Epithelial cell of proximal tubule (primary cell): Measurements from ENCODE around the gene FETUB. TPM values are rescaled to one million over a fixed set of nuclear protein-coding genes. Genes with fewer than 3 reads are reported as not detected.
"Not testable (repeated sequence)": the region's sequence is repeated elsewhere in the genome, so short reads cannot be mapped to it uniquely, and the experiment has no call there.

ENCODE experiments used
- DNase-seq: peaks from one replicate; pipeline ENCODE4 v3.0.0-alpha.2; 2011; ENCODE audit warnings: low read depth
- H3K4me3 ChIP-seq: 2 replicates; pipeline ENCODE4 v1.5.1; 2011; ENCODE audit warnings: low read depth, mild to moderate bottlenecking, low read length
- total RNA-seq: library from RNA; depleted of rRNA; stranded (reverse); fragments of >200 nt; gene quantifications from 2 replicates; pipeline ENCODE4 v1.2.3, GENCODE V29; 2015
- TF ChIP-seq, protein P1 (sequence below): conservative IDR thresholded peaks from 2 replicates; pipeline ENCODE4 v1.5.1; 2012; ENCODE audit warnings: low read depth, mild to moderate bottlenecking, low read length

FETUB gene
- total RNA-seq, 1 donor from 2014 or later, result not detected

DNA sequence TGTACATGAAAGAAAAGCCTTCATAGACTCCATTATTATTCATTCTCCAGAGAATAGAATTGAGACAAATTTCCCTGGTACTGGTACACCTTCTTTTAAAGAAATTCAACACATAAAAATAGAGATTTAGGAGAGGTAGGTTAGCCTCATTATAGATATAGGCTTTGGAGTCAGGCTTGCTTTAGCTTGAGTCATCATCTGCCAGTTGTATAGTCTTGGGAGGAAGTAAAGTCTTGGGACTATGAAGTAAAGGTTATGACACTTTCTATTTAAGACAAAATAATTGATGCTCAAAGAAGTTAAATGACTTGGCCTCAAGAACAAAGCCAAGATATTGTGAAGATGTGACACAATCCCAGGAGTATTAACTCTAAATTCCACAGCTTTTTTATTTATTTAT, 30.0 kb downstream of the FETUB start:
- TF ChIP-seq, protein P1, sequence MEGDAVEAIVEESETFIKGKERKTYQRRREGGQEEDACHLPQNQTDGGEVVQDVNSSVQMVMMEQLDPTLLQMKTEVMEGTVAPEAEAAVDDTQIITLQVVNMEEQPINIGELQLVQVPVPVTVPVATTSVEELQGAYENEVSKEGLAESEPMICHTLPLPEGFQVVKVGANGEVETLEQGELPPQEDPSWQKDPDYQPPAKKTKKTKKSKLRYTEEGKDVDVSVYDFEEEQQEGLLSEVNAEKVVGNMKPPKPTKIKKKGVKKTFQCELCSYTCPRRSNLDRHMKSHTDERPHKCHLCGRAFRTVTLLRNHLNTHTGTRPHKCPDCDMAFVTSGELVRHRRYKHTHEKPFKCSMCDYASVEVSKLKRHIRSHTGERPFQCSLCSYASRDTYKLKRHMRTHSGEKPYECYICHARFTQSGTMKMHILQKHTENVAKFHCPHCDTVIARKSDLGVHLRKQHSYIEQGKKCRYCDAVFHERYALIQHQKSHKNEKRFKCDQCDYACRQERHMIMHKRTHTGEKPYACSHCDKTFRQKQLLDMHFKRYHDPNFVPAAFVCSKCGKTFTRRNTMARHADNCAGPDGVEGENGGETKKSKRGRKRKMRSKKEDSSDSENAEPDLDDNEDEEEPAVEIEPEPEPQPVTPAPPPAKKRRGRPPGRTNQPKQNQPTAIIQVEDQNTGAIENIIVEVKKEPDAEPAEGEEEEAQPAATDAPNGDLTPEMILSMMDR, result no peak
- no peak for DNase-seq
- H3K4me3 ChIP-seq, result no peak overlapping the region

DNA sequence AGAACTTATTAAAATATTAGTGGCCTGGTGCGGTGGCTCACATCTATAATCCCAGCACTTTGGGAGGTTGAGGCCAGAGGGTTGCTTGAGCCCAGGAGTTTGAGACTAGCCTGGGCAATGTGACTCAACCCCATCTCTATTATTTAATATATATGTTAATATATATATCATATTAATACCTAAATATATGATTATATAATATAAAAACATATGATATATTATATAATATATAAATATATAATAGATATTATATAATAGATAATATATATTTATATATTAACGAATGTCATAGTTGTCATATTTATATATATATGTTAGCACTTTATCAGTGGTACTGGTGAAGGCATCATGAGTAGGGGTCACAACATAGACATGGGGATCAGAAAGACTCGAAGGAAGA, 30.9 kb downstream of the FETUB start:
- no peak overlapping the region for H3K4me3 ChIP-seq
- no peak for DNase-seq
- TF ChIP-seq, protein P1, result no peak

DNA sequence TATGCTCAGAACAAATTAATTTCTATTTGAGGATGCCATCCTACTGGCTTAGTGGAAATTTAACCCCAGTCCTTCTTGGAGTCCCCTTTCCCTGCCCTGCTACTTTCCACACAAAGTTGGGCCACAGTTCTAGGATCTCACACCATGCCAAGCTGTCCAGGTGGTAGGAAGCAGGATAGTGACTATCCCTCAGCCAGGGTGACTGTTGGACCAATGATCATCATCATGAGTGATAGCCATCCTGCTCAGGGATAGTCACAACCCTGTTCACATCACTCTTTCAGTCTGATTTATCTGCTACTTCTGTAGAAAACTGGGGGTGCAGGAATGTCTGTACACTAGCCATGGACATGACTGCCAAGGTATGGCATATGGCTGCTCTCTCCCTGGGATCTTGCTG, 38.4 kb downstream of the FETUB start:
- DNase-seq, result no peak
- TF ChIP-seq, protein P1, result no peak
- H3K4me3 ChIP-seq, result no peak overlapping the region

DNA sequence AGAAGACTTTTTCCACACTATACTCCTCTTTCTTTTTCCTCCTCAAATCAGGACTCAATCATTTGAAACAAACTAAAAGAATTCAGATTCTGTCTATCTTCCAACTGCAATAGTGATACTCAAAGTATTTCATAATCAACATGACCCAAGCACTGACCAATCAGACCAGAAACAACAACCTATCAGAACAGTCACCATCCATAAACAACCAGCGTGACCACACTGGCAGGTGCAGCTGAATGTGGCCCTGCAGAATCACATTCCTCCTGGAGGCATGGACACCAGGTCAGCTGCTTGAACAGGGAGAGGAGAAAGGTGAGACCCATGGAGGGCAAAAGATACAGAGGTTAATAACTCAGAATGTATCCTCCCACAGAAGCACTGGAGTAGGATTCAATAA, 39.0 kb downstream of the FETUB start:
- DNase-seq, result no peak
- no peak overlapping the region for H3K4me3 ChIP-seq
- TF ChIP-seq, protein P1, result no peak

DNA sequence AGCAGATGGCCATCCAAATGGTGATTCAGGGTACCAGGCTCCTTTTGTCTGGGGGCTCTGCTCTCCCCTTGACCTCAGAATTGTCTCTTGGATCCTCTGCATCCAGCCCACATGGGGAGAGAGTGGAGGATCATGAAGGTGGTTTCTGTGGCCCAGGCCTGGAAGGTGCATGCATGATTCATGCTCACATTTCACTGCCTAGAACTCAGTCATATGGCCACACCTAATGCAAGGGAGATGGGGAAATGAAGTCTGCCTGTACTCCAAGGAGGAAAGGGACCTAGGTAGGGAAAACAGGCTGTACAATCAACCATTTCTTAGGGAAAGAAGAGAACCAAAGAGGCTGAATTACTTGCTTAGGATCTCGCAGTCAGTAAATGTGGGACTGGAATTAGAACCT, 40.7 kb downstream of the FETUB start:
- DNase-seq, result no peak
- no peak overlapping the region for H3K4me3 ChIP-seq
- TF ChIP-seq, protein P1, result no peak

DNA sequence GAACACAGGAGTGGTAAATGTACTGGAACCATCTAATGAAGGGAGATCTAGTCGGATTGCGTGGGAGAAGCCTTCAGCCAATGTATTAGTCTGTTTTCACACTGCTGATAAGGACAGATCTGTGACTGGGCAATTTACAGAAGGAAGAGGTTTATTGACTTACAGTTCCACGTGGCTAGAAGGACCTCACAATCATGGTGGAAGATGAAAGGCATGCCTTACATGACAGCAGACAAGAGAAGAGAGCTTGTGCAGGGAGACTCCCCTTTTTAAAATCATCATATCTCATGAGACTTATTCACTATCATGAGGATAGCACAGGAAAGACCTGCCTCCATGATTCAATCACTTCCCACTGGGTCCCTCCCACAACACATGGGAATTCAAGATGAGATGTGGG, 42.6 kb downstream of the FETUB start:
- no peak for DNase-seq
- no peak overlapping the region for H3K4me3 ChIP-seq
- TF ChIP-seq, protein P1, result no peak

DNA sequence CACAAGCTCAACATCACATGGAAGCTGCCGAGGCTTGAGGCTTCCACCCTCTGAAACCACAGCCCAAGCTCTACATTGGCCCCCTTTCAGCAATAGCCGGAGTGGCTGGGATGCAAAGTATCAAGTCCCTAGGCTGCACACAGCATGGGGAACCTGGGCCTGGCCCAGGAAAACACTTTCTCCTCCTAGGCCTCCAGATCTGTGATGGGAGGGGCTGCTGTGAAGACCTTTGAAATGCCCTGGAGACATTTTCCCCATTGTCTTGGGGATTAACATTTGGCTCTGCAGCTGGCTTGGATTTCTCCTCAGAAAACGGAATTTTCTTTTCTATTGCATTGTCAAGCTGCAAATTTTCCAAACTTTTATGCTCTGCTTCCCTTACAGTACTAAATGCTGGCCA, 43.8 kb downstream of the FETUB start:
- TF ChIP-seq, protein P1, result no peak
- no peak overlapping the region for H3K4me3 ChIP-seq
- no peak for DNase-seq

DNA sequence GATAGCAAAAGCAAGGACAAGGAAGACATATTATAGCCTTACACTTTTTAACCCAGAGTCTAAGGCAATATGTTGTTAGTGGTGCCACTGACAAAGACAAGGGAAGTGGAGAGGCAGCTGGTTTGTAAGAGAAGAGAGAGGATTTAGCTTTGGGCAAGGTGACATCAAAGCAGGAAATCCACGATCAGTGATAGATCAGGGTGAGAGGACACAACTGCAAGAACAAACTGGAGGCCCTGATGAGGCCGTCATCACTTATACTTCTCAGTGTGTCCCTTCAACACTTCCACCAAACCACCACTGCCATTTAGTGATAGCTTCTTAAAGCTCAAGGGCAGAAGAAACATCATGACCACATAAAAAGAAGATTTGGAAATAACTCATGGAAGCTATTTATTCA, 46.3 kb downstream of the FETUB start:
- DNase-seq, H3K4me3 ChIP-seq: not testable (repeated sequence)
